ENCODE results near the gene NAB2. TPM values are rescaled to one million over a fixed set of nuclear protein-coding genes. Genes with fewer than 3 reads are reported as not detected.

NAB2 gene
- total and polyA plus RNA-seq, 2 donors (not counting 3 experiments of a cell fraction or from before 2014, with no cell fraction given) = 14.6 to 15.9 TPM

DNA sequence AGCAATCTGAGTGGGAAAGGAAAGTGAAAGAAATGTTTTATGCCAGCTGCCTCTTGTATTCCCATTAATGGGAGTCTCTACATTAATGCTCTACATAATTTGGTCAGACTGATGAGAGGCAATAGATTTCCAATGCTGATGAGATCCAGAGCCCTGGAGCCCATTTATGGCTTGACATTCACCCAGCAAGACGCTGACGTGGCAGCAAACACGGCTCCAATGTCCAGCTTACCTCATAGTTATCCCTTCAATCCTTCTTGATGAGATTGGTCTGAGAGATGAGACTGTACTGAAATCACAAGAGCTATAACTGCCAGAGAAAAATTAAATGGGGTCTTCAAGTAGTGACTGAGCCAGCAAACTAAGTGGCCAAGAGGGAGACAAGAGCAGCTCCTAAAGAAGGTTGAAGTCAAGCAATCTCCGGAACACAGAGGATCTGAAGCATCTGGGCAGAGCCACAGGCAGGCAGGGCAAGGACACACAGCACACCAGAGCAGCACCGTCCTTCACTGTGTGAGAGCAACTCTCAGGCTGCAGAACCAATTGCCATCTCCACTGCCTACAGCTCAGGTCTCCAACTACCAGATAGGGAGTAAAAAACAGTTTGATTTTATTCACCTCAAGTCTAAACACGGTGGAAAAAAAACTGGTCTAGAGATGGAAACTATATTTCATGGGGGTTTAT, 31.7 kb upstream of the NAB2 start:
- intact Hi-C loops (cut with micrococcal nuclease) = no loop called here
- H3K79me2 ChIP-seq (ENCODE audit: control insufficient read depth, insufficient read depth, low read length) = no peaks in the 10 kb centered on the region

More for the DNA sequence above, 31.7 kb upstream of the NAB2 start:
- FAIRE-seq (no peak), DNase-seq (ENCODE audit: low read depth, low spot score) (no peak)
- Histone ChIP-seq H3K27me3 (ENCODE audit: control insufficient read depth in 2 of 2, insufficient read depth in 2 of 2, low read length in 2 of 2) (no peaks in the 10 kb centered on the region), H3K9me1 (replicated peaks; ENCODE audit: control insufficient read depth, extremely low read depth, insufficient read depth, low read length) (no peaks in the 10 kb centered on the region), H3K27ac (ENCODE audit: insufficient read depth, low read depth, low read length) (no peak overlapping the region), H3K4me1 (ENCODE audit: control insufficient read depth, extremely low read depth, insufficient read depth, low read length) (no peaks in the 10 kb centered on the region), H3K4me3 (replicated peaks in 1 of 3; ENCODE audit: insufficient read depth in 1 of 3, low read depth in 1 of 3, low read length in 3 of 3) (no peak overlapping the region), H3K36me3 (ENCODE audit: control insufficient read depth in 2 of 2, extremely low read depth in 1 of 2, insufficient read depth in 2 of 2, low read length in 2 of 2) (peaks cover 6 to 10% of the 10 kb centered on the region in 2 experiments), H4K20me1 (replicated peaks; ENCODE audit: control insufficient read depth, extremely low read depth, insufficient read depth, low read length) (no peaks in the 10 kb centered on the region), H3K9ac (replicated peaks; ENCODE audit: extremely low read depth, insufficient read depth, low read length) (no peak overlapping the region), H3K9me3 (replicated peaks; ENCODE audit: control insufficient read depth, insufficient read depth, low read length) (no peaks in the 10 kb centered on the region), H2AFZ (ENCODE audit: low read depth, low read length) (no peak overlapping the region), H3K4me2 (ENCODE audit: insufficient read depth, low read length) (no peak overlapping the region)
- CTCF ChIA-PET = interaction anchor here (0.8 to 2.3 kb wide), 4 partner anchors 12 to 56 kb away, joined by 3 to 8 read pairs (median 4); partner anchors contain the start of gene STAT6
- POLR2A ChIA-PET = no interaction called here
- no TSS peak for BruUV-seq (replicated peaks)
- dilution Hi-C loops (cut with MboI; ENCODE audit: extremely low pct_ligation_motif_present, low sequenced_read_pairs) = no loop called here
- no peak for TF ChIP-seq JUN (IDR thresholded peaks at IDR 0.05; ENCODE audit: borderline replicate concordance, insufficient read depth, insufficient read length, low read depth)
- no peak for TF ChIP-seq POLR2A (IDR thresholded peaks at IDR 0.05; ENCODE audit: low read depth, low read length)
- no peak for TF ChIP-seq MYC (IDR thresholded peaks at IDR 0.05; ENCODE audit: low read depth, low read length)
- TF ChIP-seq, protein P1, sequence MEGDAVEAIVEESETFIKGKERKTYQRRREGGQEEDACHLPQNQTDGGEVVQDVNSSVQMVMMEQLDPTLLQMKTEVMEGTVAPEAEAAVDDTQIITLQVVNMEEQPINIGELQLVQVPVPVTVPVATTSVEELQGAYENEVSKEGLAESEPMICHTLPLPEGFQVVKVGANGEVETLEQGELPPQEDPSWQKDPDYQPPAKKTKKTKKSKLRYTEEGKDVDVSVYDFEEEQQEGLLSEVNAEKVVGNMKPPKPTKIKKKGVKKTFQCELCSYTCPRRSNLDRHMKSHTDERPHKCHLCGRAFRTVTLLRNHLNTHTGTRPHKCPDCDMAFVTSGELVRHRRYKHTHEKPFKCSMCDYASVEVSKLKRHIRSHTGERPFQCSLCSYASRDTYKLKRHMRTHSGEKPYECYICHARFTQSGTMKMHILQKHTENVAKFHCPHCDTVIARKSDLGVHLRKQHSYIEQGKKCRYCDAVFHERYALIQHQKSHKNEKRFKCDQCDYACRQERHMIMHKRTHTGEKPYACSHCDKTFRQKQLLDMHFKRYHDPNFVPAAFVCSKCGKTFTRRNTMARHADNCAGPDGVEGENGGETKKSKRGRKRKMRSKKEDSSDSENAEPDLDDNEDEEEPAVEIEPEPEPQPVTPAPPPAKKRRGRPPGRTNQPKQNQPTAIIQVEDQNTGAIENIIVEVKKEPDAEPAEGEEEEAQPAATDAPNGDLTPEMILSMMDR (IDR thresholded peaks at IDR 0.05; ENCODE audit: extremely low read depth in 1 of 2, insufficient read depth in 1 of 2, low read depth in 1 of 2, low read length in 2 of 2) = no peak
- TF ChIP-seq POLR2AphosphoS5 (IDR thresholded peaks at IDR 0.05; ENCODE audit: insufficient read depth, low read depth, low read length) = no peak
- TF ChIP-seq FOS (IDR thresholded peaks at IDR 0.05; ENCODE audit: borderline replicate concordance, insufficient read depth, low read length) = no peak
- no peak for TF ChIP-seq MAX (IDR thresholded peaks at IDR 0.05; ENCODE audit: insufficient read depth, insufficient read length)
- no peak for TF ChIP-seq EZH2 (IDR thresholded peaks at IDR 0.05; ENCODE audit: borderline replicate concordance, low read depth, low read length, severe bottlenecking)
- no peak for TF ChIP-seq GATA2 (IDR thresholded peaks at IDR 0.05; ENCODE audit: insufficient read depth, insufficient read length, low read depth, low read length)

Data from endothelial cell of umbilical vein (primary cell).